GM19238 (cell line): ENCODE data around the gene PTPN1.
"Not testable (repeated sequence)": the region's sequence is repeated elsewhere in the genome, so short reads cannot be mapped to it uniquely, and the experiment has no call there.

Experiments
- DNase-seq: peaks from one replicate; pipeline ENCODE4 v3.0.0; 2011; ENCODE audit warnings: low spot score; ENCODE audit not compliant: insufficient read length

The PTPN1 gene

DNA sequence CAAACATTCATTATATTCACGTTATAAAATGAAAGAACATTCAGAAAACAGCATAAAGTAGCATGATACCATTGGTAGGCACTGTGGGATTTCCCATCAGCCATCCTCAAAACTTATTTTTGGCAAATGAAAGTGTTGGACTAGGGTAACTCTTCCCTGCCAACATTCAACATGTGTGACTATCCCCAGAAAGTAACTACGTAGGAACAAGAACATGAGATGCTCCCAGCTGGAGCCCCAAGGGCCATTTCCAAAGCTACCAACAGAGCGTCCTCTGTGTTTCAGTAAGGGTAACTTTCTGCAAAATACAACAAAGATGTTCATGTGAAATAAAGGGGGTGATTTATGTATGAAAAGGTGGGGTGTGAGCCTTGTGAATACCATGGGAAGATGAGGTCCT lies 28.4 kb upstream of the PTPN1 start:
- no peak for DNase-seq

DNA sequence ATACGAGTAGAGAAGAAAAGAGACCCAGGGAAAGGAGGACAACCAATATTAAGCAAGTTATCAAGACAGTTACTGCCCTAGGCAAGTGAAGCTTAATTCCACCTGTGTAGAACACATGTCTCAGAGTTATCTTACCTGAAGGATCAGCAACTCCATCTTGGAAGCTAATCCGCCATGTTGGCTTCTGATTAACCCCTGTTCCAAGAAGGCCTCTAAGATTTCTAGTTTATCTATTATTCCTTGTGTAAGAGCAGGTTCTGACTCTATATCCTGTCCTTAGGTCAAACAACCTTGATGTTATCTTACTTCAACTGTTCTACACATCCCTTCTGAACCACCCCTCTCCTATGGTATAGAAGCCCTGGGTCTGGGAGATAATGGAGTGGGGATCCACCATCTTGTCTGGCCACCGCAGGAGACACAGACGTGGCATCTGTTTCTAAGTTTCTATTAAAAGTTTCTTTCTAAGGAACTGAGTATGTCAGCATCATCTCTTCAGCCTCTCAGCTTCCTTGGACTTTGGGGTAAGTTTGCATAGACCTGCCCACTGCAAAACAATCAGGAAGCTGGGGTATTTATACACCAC lies 27.7 kb upstream of the PTPN1 start:
- DNase-seq: no peak

DNA sequence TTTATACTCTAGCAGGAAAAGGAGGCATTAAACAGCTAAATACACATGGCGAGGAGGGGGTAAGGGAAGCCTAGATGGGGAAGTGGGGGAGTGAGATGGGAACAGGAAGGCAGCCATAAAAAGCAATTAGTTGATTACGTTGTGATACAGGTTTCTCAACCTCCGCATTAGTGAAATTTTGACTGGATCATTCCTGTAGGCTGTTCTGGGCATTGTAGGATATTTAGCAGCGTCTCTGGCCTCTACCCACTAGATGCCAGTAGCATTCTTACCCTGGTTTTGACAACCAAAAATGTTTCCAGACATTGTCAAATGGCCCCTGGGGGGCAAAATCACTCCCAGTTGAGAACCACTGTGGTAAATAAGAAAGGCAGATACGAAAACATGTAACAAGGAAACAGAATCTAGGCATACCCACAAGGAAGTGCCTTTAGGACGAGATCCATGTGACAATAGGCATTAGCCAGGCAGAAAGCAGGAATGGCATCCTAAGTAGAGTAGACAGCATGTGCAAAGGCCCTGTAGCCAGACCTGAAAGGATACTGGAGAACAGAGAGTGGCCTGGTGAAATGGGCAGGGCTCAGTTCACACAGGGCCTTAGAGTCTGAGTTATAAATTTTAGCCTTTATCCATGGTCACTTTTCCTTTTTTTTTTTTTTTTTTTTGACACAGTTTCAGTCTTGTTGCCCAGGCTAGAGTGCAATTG lies 25.8 kb upstream of the PTPN1 start:
- DNase-seq: no peak

DNA sequence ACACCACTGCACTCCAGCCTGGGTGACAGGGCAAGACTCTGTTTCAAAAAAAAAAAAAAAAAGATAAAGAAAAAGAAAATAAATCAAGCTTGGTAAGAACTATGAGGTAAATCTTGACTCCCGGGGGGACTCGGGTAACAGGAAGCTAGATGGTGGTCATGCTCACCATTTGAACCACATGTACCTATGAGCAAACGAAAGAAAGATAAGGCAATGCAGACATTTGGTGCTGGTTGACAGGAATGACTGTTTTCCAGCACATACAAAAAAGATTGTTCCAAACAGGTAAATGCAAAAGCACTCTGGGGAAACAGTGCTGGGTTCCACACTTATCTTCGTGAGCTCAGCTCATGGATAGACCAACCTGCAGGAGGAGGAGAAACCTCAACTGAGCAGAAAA lies 22.8 kb upstream of the PTPN1 start:
- no peak for DNase-seq

DNA sequence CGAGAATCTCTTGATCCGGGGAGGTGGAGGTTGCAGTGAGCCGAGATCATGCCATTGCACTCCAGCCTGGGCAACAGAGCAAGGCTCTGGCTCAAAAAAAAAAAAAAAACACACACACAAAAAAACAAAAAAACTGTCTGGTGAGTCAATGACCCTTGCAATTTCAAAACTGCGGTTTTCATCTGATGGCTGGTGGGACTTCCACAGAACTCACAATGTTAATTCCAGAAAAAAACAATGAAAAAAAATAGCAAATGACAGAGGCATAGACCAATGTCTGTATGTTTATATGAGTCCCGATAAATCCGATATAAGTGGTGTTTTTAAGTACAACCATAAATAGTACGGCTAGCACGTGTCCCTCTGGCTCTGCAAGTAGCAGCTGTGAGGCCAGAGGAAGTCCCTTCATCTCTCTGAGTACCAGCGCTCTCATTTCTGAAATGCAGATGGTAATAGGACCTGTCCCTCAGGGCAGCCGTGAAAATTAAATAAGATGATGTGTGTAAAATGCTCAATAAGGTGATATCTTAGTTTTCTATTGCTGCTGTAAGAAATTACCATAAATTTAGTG lies 21.9 kb upstream of the PTPN1 start:
- no peak for DNase-seq

DNA sequence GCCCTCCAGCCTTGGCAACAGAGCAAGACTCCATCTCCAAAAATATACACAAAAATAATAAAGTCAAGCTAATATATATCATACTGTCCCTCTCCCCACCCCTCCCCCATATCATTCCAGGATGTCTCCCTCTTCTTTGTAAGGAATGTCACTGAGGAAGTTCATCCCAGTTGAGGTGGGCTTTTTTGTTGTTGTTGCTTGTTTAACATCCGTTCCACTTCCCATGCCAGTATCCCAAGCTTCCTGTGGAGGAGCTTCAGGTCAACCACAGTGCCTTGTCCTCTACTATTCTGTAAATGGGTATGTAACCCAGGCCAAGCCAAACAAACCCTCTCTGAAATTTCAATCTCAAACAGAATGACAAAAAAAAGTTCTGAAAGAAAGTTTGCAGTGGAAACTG lies 19.0 kb upstream of the PTPN1 start:
- DNase-seq: no peak

DNA sequence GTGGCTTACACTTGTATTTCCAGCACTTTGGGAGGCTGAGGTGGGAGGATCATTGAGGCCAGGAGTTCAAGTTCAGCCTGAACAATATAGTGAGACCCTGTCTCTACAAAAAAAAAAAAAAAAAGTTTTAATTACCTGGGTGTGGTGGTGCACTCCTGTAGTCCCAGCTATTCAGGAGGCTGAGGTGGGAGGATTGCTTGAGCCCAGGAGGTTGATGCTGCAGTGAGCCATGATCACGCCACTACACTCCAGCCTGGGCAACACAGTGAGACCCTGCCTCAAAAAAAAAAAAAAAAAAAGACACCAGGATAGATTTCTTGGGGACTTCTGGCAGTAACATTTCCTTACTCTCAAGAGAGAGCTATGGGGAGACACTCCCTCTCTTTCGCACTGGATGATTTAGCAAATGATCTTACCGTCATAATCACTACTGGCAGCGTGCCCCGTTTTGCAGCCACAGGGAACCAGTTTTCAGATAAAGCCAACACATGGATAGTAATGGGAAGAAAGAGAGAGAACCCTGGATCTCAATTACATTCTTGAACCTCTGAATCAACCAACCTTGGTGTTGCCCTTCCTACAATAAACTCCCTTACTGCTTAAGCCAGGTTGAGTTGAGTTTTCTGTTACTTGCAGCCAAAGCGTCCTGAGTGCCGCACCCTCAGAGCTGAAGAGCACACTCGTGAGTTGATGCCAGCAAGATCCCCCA lies 18.1 kb upstream of the PTPN1 start:
- no peak for DNase-seq

DNA sequence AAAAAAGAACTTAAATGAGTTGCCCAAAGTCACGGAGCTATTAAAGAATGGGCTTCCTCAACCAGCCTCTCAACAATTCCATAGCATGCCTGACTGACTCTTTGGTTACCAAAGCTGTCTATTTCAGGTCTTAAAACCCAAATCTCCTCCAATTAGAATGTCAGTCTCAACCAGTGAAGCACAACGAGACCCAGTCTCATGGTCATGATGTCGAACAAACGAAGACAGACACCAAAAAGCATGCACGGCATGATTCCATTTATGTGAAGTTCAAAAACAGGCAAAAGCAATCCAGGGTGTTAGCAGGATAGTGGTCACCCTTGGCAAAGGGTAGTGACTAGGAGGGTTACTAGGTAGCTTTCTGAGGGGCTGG lies 16.3 kb upstream of the PTPN1 start:
- no peak for DNase-seq

DNA sequence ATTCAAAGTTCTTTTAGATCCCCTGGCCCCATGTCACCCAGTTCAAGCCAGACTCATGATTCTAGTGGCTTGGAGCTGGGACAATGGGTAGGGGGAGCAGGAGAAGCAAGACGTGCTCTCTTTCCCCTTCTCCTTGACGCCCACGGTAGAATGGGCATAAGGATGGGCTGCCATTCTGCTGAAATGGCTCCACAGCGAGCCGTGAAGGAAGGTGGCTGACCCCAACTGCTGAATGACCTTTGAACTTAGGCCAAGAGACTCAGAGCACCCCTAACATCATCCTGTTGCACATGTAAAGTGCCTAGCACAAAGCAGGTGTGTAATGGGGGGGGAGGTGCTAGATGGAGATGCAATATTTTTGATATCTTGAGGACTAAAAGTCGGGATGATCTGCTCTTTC lies 15.8 kb upstream of the PTPN1 start:
- DNase-seq: no peak

DNA sequence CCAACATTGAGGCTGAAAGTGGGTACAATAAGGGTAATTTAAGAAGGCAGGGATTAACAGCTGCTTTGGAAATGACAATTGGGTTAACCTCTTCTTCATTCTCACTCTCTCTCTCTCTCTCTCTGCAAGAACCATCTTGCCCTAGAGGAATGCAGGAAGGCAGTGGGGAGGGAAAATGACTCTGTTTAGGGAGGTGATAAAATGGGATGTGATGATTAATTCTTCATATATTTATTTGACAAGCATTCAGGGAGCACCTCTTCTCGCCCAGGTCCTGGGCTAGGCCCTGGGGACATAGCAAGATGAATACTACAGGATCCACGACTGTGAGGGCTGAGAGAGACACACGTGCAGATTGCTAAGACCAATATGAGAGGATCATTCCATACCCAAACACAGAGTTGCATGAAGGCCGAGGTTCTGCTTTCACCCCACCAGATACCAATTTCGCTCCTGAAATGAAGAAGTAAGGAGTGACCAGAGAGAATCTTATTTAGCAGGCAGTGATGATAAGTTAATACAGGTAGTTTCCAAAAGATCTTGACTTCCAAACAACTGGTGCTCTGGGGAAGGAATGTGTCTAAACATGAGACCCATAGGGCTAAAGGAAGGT lies 13.3 kb upstream of the PTPN1 start:
- no peak for DNase-seq

DNA sequence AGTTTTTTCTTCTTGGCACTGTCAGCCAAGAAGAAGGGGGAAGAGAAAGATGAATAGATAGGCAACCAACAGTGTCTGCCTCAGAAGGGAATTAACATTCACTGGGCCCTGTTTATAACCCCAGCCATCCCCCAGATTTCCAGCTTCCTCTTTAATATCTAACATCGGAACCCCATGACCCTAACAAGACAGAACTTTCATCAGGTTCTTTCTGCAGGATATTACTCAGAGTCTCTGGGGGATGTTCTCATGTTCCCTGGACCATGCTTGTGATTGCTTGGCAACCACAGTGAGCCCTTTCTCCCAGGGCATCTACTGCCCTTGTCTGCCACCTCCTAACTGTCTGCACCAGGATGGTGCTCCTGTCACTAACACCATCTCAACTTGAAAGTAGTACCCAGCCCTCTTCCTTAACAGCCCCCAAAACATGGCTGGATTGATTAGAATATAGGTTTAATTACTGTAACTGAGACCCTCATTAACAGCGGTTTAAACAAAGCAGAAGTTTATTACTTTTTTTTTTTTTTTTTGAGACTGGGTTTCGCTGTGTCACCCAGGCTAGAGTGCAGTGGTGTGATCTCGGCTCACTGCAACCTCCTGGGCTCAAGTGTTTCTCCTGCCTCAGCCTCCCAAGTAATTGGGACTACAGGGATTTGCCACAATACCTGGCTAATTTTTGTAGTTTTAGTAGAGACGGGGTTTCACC lies 12.0 kb upstream of the PTPN1 start:
- DNase-seq: no peak

DNA sequence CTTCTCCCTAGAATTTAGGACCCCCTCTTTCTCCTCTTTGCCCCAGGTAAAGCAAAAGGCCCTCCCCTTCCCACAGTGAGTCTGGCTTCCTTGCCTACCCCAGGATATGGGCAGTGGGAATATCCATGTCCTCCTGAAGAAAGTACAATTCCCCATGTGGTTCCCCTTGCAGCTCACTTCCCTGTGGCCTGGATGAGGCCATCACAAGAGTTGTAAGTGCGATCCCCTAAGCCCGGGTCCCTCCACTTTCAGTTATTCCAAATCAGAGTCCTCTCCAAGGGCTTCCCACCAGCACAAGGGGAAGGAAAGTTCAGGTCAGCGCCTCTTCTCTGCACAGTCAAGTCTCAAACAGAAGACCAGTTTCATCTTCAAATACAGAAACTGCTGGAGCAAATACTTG lies 10.2 kb upstream of the PTPN1 start:
- DNase-seq: no peak

DNA sequence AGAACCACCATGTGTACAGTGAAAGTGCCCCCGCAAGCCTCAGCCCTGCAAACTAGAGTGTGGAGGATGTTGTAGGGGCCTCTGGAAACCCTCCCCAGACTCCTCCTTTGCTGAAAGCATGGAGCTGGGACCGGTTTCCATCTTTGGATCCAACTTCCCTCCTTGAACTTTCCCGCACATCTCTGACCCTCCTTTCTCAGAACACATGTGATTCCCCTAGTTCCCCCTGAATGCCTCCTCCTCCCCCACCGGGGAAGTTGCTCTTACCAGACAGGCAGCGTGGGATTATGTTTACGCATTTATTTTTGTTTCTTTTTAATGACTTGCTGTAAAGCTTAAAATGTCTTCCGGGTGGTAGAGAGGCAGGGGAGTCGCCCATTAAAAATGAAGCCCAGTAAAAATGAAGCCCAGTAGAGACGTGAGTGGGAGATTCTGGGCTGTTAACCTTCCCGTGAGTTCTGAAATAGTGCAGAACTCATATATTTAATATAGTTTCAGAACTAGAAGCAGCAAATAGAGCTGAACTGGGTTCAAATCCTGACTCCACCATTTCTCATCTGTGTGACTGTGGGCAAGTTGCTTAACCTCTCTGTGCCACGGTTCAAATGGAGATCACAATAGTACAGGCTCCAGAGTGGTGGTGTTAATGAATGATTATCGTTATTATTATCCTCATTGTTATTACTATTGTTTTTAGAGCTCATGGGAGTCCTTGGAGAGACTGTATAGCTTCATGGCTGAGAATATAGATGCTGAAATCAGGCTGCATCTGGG lies 8.0 kb upstream of the PTPN1 start:
- DNase-seq: no peak

DNA sequence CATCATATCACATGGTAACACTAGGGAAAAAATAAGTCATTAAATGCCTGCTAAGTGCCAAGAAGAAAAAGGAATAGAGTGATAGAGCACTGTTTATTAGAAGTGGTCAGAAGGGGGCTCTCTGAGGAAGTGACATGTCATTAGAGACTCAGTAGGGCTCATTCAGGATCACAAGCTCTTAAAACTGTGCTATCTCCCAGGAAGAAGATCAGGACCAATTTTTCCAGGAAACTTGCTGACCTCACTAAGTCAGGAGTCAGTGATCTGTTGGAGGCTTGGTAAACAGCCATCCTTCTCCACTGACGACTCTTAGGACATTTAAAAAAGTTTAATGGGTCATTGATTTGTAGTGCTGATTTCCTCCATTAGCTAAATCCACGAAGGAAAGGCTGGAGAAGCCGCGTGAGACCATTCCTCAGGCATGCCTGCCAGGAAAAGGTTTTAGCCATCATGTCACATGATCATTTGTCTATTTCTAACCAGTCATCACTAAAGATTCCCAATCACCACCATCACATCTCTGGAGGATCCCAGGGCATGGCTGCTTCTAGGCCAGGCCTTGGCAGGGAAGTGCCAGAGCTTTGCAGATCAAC lies 5.9 kb upstream of the PTPN1 start:
- DNase-seq: no peak

DNA sequence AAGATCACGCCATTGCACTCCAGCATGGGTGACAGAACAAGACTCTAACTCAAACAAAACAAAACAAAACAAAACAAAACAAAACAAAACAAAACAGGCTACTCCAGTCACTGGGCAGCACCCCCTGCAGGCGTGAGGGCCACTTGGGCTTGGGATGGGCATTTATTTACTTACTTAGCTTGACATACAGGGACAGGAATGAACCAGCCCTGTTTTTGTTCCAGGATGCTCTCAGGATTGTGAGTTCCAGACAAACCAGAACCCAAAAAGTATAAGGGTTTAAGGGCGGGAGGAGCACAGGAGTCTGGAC lies 4.0 kb upstream of the PTPN1 start:
- DNase-seq: no peak

DNA sequence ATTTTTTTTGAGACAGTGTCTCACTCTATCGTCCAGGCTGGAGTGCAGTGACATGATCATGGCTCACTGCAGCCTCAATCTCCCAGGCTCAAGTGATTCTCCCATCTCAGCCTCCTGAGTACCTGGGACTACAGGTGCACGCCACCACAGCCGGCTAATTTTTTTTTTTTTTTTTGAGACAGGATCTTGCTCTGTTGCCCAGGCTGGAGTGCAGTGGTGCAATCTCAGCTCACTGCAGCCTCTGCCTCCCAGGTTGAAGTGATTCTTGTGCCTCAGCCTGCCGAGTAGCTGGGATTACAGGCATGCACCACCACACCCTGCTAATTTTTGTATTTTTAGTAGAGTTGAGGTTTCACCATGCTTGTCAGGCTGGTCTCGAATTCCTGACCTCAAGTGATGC lies 2.4 kb upstream of the PTPN1 start:
- not testable (repeated sequence) for DNase-seq

DNA sequence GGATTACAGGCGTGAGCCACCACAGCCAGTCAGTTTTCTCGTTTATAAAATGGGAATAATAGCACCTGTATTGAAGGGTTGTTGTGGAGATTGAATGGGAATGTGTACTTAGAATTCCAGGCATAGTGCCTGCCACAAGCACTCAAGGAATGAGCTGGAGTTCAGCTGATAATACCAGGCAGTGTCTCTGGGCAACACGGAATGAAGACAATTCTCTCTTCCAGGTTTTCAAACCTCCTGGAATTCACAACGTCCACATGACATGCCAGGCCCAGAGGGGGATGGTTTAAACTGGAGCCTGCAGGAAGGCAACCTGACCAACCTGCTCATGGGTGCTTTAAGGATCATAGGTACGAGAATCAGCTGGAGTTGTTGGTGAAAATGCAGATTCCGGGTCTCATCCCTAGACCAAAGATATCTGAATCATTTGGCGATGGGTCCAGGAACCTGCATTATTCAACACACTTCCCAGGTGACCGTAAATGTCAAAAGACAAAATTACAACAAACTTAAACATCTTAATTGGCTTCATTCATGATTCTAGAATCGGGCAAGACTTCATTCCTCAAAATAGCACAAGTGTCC lies 1.9 kb upstream of the PTPN1 start:
- no peak for DNase-seq

DNA sequence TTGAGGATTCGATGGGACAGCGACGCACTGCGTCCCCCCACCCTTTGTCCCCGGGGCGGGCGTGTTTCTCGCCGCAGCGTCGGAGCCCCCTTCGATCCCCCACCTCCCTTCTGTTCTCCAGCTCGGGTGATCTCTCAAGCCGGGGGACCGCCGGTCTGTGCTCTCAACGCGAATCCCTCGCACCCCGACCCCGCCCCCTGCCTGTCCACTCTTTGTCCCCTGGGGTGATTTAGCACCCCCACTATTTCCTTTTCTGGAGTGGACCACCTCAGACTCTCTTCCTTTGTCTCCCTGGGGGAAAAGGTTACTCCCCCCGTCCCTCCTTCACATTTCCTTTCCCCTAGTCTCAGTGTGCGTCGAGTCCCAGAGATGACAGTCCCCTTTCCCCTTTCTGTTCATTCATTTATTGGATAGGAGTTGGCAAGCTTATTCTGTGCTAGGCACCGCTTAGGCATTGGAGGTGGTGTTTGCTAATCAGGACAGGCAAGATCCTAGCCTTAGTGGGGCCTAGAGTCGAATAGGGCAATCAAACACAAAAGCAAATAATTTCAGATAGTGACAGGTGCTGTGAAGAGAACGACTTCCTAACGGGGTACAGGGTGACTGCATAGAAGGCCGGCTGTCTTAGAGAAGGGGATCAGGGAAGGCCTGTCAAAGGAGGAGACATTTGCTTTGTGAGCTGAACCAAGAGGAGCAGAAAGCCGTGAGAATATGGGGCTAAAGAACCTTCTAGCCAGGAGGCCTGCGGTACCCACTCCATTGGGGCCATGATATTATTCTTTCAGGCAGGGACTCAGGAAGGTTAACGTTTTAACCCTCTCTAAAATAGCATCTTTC lies 741 bp downstream of the PTPN1 start:
- DNase-seq: no peak

DNA sequence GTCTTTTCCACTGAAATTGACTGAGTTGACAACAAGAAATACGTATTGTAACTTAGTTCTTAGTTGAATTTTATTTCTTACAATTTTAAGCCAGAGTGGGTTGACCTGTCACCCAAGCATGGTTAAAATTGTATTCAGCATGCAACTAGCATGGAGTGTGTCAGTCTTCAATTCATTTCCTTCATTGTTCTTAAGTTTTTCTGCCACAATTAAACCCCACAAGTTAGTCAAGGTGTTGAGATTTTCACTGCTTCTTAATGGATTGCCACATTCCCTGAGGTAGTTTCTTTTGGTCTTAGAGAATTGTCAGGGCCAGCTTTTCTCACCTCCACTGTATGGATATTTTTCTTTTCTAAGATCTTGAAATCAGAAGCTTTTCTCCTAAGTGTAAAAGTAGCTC lies 2.1 kb downstream of the PTPN1 start:
- no peak for DNase-seq
